Measurements from ENCODE around the gene GNAI3.

The GNAI3 gene

GRCh38 chr1:109592916-109593315 lies 44.5 kb downstream of the GNAI3 start:
- TF ChIP-seq EZH2 (IDR thresholded peaks at IDR 0.05; ENCODE audit: borderline replicate concordance, low read depth, low read length, severe bottlenecking), result no peak
- TF ChIP-seq, protein P1, sequence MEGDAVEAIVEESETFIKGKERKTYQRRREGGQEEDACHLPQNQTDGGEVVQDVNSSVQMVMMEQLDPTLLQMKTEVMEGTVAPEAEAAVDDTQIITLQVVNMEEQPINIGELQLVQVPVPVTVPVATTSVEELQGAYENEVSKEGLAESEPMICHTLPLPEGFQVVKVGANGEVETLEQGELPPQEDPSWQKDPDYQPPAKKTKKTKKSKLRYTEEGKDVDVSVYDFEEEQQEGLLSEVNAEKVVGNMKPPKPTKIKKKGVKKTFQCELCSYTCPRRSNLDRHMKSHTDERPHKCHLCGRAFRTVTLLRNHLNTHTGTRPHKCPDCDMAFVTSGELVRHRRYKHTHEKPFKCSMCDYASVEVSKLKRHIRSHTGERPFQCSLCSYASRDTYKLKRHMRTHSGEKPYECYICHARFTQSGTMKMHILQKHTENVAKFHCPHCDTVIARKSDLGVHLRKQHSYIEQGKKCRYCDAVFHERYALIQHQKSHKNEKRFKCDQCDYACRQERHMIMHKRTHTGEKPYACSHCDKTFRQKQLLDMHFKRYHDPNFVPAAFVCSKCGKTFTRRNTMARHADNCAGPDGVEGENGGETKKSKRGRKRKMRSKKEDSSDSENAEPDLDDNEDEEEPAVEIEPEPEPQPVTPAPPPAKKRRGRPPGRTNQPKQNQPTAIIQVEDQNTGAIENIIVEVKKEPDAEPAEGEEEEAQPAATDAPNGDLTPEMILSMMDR (IDR thresholded peaks at IDR 0.05; ENCODE audit: borderline replicate concordance, extremely low read depth, low read length, poor library complexity, severe bottlenecking), result no peak
- Histone ChIP-seq H3K4me2 (ENCODE audit: insufficient read depth, low read length) (no peak overlapping the region), H3K79me2 (ENCODE audit: insufficient read depth, low read length) (no peaks in the 10 kb centered on the region), H3K9me3 (ENCODE audit: insufficient read depth, low read length, severe bottlenecking) (no peaks in the 10 kb centered on the region), H3K27ac (ENCODE audit: low read length) (no peak overlapping the region), H3K4me3 (ENCODE audit: low read depth in 1 of 2, low read length in 2 of 2) (no peak overlapping the region), H3K36me3 (ENCODE audit: insufficient read depth, low read length) (peaks cover 71% of the 10 kb centered on the region), H3K27me3 (ENCODE audit: insufficient read depth, low read length, poor library complexity) (no peaks in the 10 kb centered on the region), H3K4me1 (ENCODE audit: insufficient read depth, low read length) (no peaks in the 10 kb centered on the region), H2AFZ (ENCODE audit: low read depth, low read length) (no peak overlapping the region), H4K20me1 (ENCODE audit: insufficient read depth, low read length) (no peaks in the 10 kb centered on the region), H3K9ac (ENCODE audit: low read depth, low read length) (no peak overlapping the region)
- DNase-seq, result no peak
- ATAC-seq (ENCODE audit: insufficient read depth, low read depth), result no peak

DNA sequence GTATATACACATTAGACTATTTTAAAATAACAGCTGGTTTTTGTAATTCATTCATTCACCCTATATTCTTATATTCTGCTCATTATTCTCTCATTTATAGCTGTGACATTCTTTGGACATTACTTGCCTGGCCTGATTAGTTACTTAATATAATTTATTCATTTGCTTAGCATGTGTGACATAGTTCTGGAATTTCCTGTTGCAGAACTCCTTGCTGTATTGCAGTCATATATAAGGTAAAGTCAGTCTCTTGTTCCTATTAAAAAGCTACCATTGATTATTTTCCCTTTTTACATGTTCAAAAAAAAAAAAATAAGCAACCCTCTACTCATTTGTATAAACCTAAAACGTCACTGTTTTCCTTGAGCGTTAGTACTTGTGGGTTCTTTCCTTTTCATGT lies 47.1 kb downstream of the GNAI3 start:
- Histone ChIP-seq H3K9me3 (ENCODE audit: insufficient read depth, low read length, severe bottlenecking) (no peaks in the 10 kb centered on the region), H3K4me2 (ENCODE audit: insufficient read depth, low read length) (no peak overlapping the region), H3K9ac (ENCODE audit: low read depth, low read length) (no peak overlapping the region), H3K4me1 (ENCODE audit: insufficient read depth, low read length) (no peaks in the 10 kb centered on the region), H3K27me3 (ENCODE audit: insufficient read depth, low read length, poor library complexity) (no peaks in the 10 kb centered on the region), H4K20me1 (ENCODE audit: insufficient read depth, low read length) (no peaks in the 10 kb centered on the region), H3K4me3 (ENCODE audit: low read depth in 1 of 2, low read length in 2 of 2) (no peak overlapping the region), H3K36me3 (ENCODE audit: insufficient read depth, low read length) (peaks cover 47% of the 10 kb centered on the region), H2AFZ (ENCODE audit: low read depth, low read length) (no peak overlapping the region), H3K79me2 (ENCODE audit: insufficient read depth, low read length) (no peaks in the 10 kb centered on the region), H3K27ac (ENCODE audit: low read length) (no peak overlapping the region)
- TF ChIP-seq EZH2 (IDR thresholded peaks at IDR 0.05; ENCODE audit: borderline replicate concordance, low read depth, low read length, severe bottlenecking), result no peak
- TF ChIP-seq, protein P1 (IDR thresholded peaks at IDR 0.05; ENCODE audit: borderline replicate concordance, extremely low read depth, low read length, poor library complexity, severe bottlenecking), result no peak
- no peak for DNase-seq
- no peak for ATAC-seq (ENCODE audit: insufficient read depth, low read depth)

GRCh38 chr1:109598156-109598555 lies 49.7 kb downstream of the GNAI3 start:
- Histone ChIP-seq H3K4me1 (ENCODE audit: insufficient read depth, low read length) (no peaks in the 10 kb centered on the region), H3K9me3 (ENCODE audit: insufficient read depth, low read length, severe bottlenecking) (no peaks in the 10 kb centered on the region), H4K20me1 (ENCODE audit: insufficient read depth, low read length) (no peaks in the 10 kb centered on the region), H3K27me3 (ENCODE audit: insufficient read depth, low read length, poor library complexity) (no peaks in the 10 kb centered on the region), H3K79me2 (ENCODE audit: insufficient read depth, low read length) (no peaks in the 10 kb centered on the region), H3K9ac (ENCODE audit: low read depth, low read length) (no peak overlapping the region), H3K36me3 (ENCODE audit: insufficient read depth, low read length) (peaks cover 22% of the 10 kb centered on the region; the same call in 1 of the 2 replicates), H3K27ac (ENCODE audit: low read length) (no peak overlapping the region), H3K4me2 (ENCODE audit: insufficient read depth, low read length) (no peak overlapping the region), H3K4me3 (ENCODE audit: low read depth in 1 of 2, low read length in 2 of 2) (no peak overlapping the region), H2AFZ (ENCODE audit: low read depth, low read length) (no peak overlapping the region)
- ATAC-seq (ENCODE audit: insufficient read depth, low read depth) (no peak), DNase-seq (no peak)
- TF ChIP-seq, protein P1 (IDR thresholded peaks at IDR 0.05; ENCODE audit: borderline replicate concordance, extremely low read depth, low read length, poor library complexity, severe bottlenecking), result no peak
- no peak for TF ChIP-seq EZH2 (IDR thresholded peaks at IDR 0.05; ENCODE audit: borderline replicate concordance, low read depth, low read length, severe bottlenecking)

GRCh38 chr1:109598655-109599054 lies 50.2 kb downstream of the GNAI3 start:
- Histone ChIP-seq H3K27ac (ENCODE audit: low read length) (no peak overlapping the region), H3K27me3 (ENCODE audit: insufficient read depth, low read length, poor library complexity) (no peaks in the 10 kb centered on the region), H2AFZ (ENCODE audit: low read depth, low read length) (no peak overlapping the region), H4K20me1 (ENCODE audit: insufficient read depth, low read length) (no peaks in the 10 kb centered on the region), H3K4me3 (ENCODE audit: low read depth in 1 of 2, low read length in 2 of 2) (no peak overlapping the region), H3K9ac (ENCODE audit: low read depth, low read length) (no peak overlapping the region), H3K4me2 (ENCODE audit: insufficient read depth, low read length) (no peak overlapping the region), H3K79me2 (ENCODE audit: insufficient read depth, low read length) (no peaks in the 10 kb centered on the region), H3K9me3 (ENCODE audit: insufficient read depth, low read length, severe bottlenecking) (no peaks in the 10 kb centered on the region), H3K36me3 (ENCODE audit: insufficient read depth, low read length) (peaks cover 17% of the 10 kb centered on the region; the same call in 1 of the 2 replicates), H3K4me1 (ENCODE audit: insufficient read depth, low read length) (no peaks in the 10 kb centered on the region)
- no peak for TF ChIP-seq EZH2 (IDR thresholded peaks at IDR 0.05; ENCODE audit: borderline replicate concordance, low read depth, low read length, severe bottlenecking)
- TF ChIP-seq, protein P1 (IDR thresholded peaks at IDR 0.05; ENCODE audit: borderline replicate concordance, extremely low read depth, low read length, poor library complexity, severe bottlenecking), result peak; percentile 28
- no peak for DNase-seq
- peak; percentile 67 for ATAC-seq (ENCODE audit: insufficient read depth, low read depth)

Data from DND-41 (cell line).